Measurements from ENCODE around the gene CENPF.

- TF ChIP-seq POLR2A (IDR thresholded peaks at IDR 0.05): no peak
- no peak for TF ChIP-seq CTCF (IDR thresholded peaks at IDR 0.05)
These were observed 63.7 kb downstream of the CENPF start for GRCh38 chr1:214666674-214667073.

Data from esophagus squamous epithelium (tissue), 4 donors.